Right lobe of liver (tissue), 6 donors: ENCODE results near the gene PRAMEF10. TPM values are rescaled to one million over a fixed set of nuclear protein-coding genes. Genes with fewer than 3 reads are reported as not detected.
"Not testable (repeated sequence)": the region's sequence is repeated elsewhere in the genome, so short reads cannot be mapped to it uniquely, and the experiment has no call there.

Experiments
- ATAC-seq, 4 donors: fragments of 200-7000 bp; cut with Tn5 transposase; one replicate each; pipeline ENCODE4 v1.9.1; 2020; ENCODE audit warnings: mild to moderate bottlenecking in 4 of 4, moderate library complexity in 4 of 4
- DNase-seq, 3 donors: peaks; one replicate each; pipeline ENCODE4 v3.0.0-alpha.2; 2020
- H3K27ac ChIP-seq, 3 donors: fragments of 200-600 bp; one replicate each; pipeline ENCODE4 v1.8.0; 2022
- H3K27me3 ChIP-seq, 2 donors: fragments of 200-600 bp; one replicate each; pipeline ENCODE4 v1.8.0; 2022
- H3K36me3 ChIP-seq, 4 donors: fragments of 200-600 bp; sonication (generic) in 1 of 4; one replicate each; pipeline versions ENCODE4 v1.5.1 to v1.8.0; 2017 to 2022; ENCODE audit warnings: control low read depth in 1 of 4
- H3K4me1 ChIP-seq, 4 donors: fragments of 200-600 bp; sonication (generic) in 1 of 4; one replicate each; pipeline versions ENCODE4 v1.5.1 to v1.8.0; 2017 to 2022; ENCODE audit warnings: control low read depth in 1 of 4
- H3K4me3 ChIP-seq, 3 donors: fragments of 200-600 bp; one replicate each; pipeline ENCODE4 v1.8.0; 2022
- H3K9me3 ChIP-seq, 4 donors: fragments of 200-600 bp; sonication (generic) in 1 of 4; one replicate each; pipeline versions ENCODE4 v1.5.1 to v1.8.0; 2017 to 2022; ENCODE audit warnings: control low read depth in 1 of 4
- CTCF ChIP-seq, 4 donors: fragments of 200-600 bp in 3 of 4; fragments of 450-650 bp in 1 of 4; IDR thresholded peaks; one replicate each; pipeline versions ENCODE4 v1.5.1 to v1.8.0; 2016 to 2022; ENCODE audit warnings: antibody characterized with exemption in 4 of 4, mild to moderate bottlenecking in 2 of 4
- WGBS: methylation state at CpG from one replicate; pipeline ENCODE4 v1.1.6; 2018; ENCODE audit warnings: low coverage, low lambda C conversion rate; ENCODE audit not compliant: insufficient coverage; ENCODE audit errors: missing lambda C conversion rate; 5-methylcytosine and 5-hydroxymethylcytosine counted together
- intact Hi-C, 2 donors: fragments of 100-400 bp; cut with DNase I; formaldehyde crosslinking; loops; one replicate each; pipeline versions ENCODE4 v1.11.2 to v1.14.1; 2022
- long read RNA-seq: library from polyadenylated mRNA; unstranded; transcript quantifications from one replicate; pipeline ENCODE4 v2.0.0, GENCODE V29; 2019
- total RNA-seq, 6 experiments: library from RNA; depleted of rRNA in 2 of 6; stranded (reverse); fragments of >200 nt in 2 of 6; fragmentation: NEBNext Ultra II Directional in 3 of 6; extraction: Animal tissue kit (Norgen Biotek cat#: 25700) in 3 of 6; gene quantifications; one replicate each; pipeline versions ENCODE4 v1.1.0 to v1.2.4, GENCODE V29; 2016 to 2023
- donor health status: DM: no; HTN: yes; CAD: no.
- donor health status: DM: no; HTN: no; CAD: no.
- donor health status: DM: no; HTN: no; CAD: no.
- donor health status: DM: no; HTN: yes; CAD: no.
- donor health status: DM: no; HTN: yes; CAD: no.

Gene PRAMEF10
- 10 to 100 TPM in 1 of 6 experiments, 1 to 10 TPM in 2, under 1 TPM in 1, not detected in 2; 0.26 to 10.9 (median 4.1) TPM for total RNA-seq
- long read RNA-seq: 0 reads

GRCh38 chr1:12898170-12898569 is at the start of gene PRAMEF10:
PRAMEF10 (minus strand) TSS chr1:12898270; CDS start chr1:12895847, 2,423 bp downstream.
- no CpG with 5 or more reads among the region's 1 CpG for WGBS
- H3K36me3 ChIP-seq, DNase-seq, H3K4me1 ChIP-seq, H3K27me3 ChIP-seq, H3K9me3 ChIP-seq, intact Hi-C loops, ATAC-seq, H3K4me3 ChIP-seq: not testable (repeated sequence)
- H3K27ac ChIP-seq: peak within 1 kb of the TSS in 1 of 3 donors; percentile 60

GRCh38 chr1:12947480-12947879 is 49.4 kb upstream of the PRAMEF10 start, which contains the start of gene PRAMEF6:
PRAMEF6 (minus strand) TSS chr1:12947580; CDS start chr1:12942518, 5,062 bp downstream.
- H3K36me3 ChIP-seq, DNase-seq, H3K27ac ChIP-seq, ATAC-seq, H3K4me1 ChIP-seq, H3K4me3 ChIP-seq, H3K9me3 ChIP-seq, intact Hi-C loops, H3K27me3 ChIP-seq: not testable (repeated sequence)
- WGBS: 82% methylated on average over 1 of the region's 4 CpGs

- H3K27ac ChIP-seq, intact Hi-C loops, H3K27me3 ChIP-seq, DNase-seq, H3K4me3 ChIP-seq, H3K4me1 ChIP-seq, H3K36me3 ChIP-seq, H3K9me3 ChIP-seq: not testable (repeated sequence)
- peak in 1 of 4 donors; percentile 26 for TF ChIP-seq CTCF (IDR thresholded peaks at IDR 0.05)
- ATAC-seq: peak; percentile 54 to 73 (median 64)
- WGBS: no CpG with 5 or more reads among the region's 5 CpGs
Observed at GRCh38 chr1:12924368-12924767, 26.3 kb upstream of the PRAMEF10 start.

- 63% methylated on average over 2 of the region's 2 CpGs for WGBS
- DNase-seq, H3K9me3 ChIP-seq, H3K4me3 ChIP-seq, intact Hi-C loops, H3K27me3 ChIP-seq, H3K27ac ChIP-seq, H3K36me3 ChIP-seq, H3K4me1 ChIP-seq: not testable (repeated sequence)
- ATAC-seq: peak; percentile 66 to 94 (median 74)
- peak; percentile 19 to 39 (median 30) for TF ChIP-seq CTCF (IDR thresholded peaks at IDR 0.05)
Observed at GRCh38 chr1:12921749-12922148, 23.7 kb upstream of the PRAMEF10 start.

GRCh38 chr1:12916310-12916709 is 18.2 kb upstream of the PRAMEF10 start, which contains the start of gene PRAMEF7:
PRAMEF7 (plus strand) TSS chr1:12916610; CDS start chr1:12917693, 1,083 bp downstream.
- H3K36me3 ChIP-seq: not testable (repeated sequence)

GRCh38 chr1:12903793-12904572 is 5.9 kb upstream of the PRAMEF10 start:
- H3K4me3 ChIP-seq, H3K9me3 ChIP-seq, H3K27me3 ChIP-seq, H3K36me3 ChIP-seq, intact Hi-C loops, H3K4me1 ChIP-seq: not testable (repeated sequence)
- DNase-seq: peak in 2 of 3 donors; percentile 23 to 79
- WGBS: no CpG with 5 or more reads among the region's 5 CpGs
- ATAC-seq: peak; percentile 96 to 99 (median 98)
- peak overlapping the region in 1 of 3 donors; percentile 37 for H3K27ac ChIP-seq

More at GRCh38 chr1:12916310-12916709, 18.2 kb upstream of the PRAMEF10 start, which contains the start of gene PRAMEF7:
- ATAC-seq, H3K9me3 ChIP-seq, H3K27ac ChIP-seq, H3K27me3 ChIP-seq, H3K4me1 ChIP-seq, DNase-seq, intact Hi-C loops, H3K4me3 ChIP-seq: not testable (repeated sequence)
- no CpG with 5 or more reads among the region's 1 CpG for WGBS

- peak; percentile 43 to 63 (median 59) for ATAC-seq
- intact Hi-C loops, H3K36me3 ChIP-seq: not testable (repeated sequence)
Observed at GRCh38 chr1:12899186-12899585, 1.1 kb upstream of the PRAMEF10 start.

GRCh38 chr1:12886101-12886500 is 12.0 kb downstream of the PRAMEF10 start, which contains the start of gene PRAMEF4:
PRAMEF4 (minus strand) TSS chr1:12886201; CDS start chr1:12883394, 2,807 bp downstream.
- H3K4me1 ChIP-seq, H3K36me3 ChIP-seq, H3K27ac ChIP-seq, intact Hi-C loops, ATAC-seq, H3K4me3 ChIP-seq, DNase-seq, H3K9me3 ChIP-seq, H3K27me3 ChIP-seq: not testable (repeated sequence)
- 83% methylated on average over 1 of the region's 3 CpGs for WGBS

More at GRCh38 chr1:12899186-12899585, 1.1 kb upstream of the PRAMEF10 start:
- not testable (repeated sequence) for DNase-seq, H3K4me3 ChIP-seq, H3K27me3 ChIP-seq, H3K9me3 ChIP-seq, H3K4me1 ChIP-seq
- H3K27ac ChIP-seq: peak overlapping the region in 1 of 3 donors; percentile 60

- WGBS: 69% methylated on average over 3 of the region's 4 CpGs
- H3K4me1 ChIP-seq, H3K4me3 ChIP-seq, H3K27me3 ChIP-seq, intact Hi-C loops, ATAC-seq, H3K36me3 ChIP-seq, DNase-seq, H3K27ac ChIP-seq, H3K9me3 ChIP-seq: not testable (repeated sequence)
Observed at GRCh38 chr1:12878453-12878852, 19.6 kb downstream of the PRAMEF10 start.
